Neuronal stem cell (in vitro differentiated cells): ENCODE data around the gene C4orf54.
A peak's percentile ranks its signal among the peaks of the same experiment; 100 is the strongest.

Experiments
- DNase-seq: peaks from one replicate; pipeline ENCODE4 v3.0.0-alpha.2; 2013; ENCODE audit warnings: low spot score
- H2AFZ ChIP-seq: one replicate; pipeline ENCODE4 v1.6.1; 2013; ENCODE audit warnings: mild to moderate bottlenecking, low read length, inconsistent platforms
- H2AK5ac ChIP-seq: 2 replicates; pipeline ENCODE4 v1.6.1; 2013; ENCODE audit warnings: low read depth, mild to moderate bottlenecking, inconsistent platforms, low read length, moderate library complexity, mixed read lengths
- H2BK120ac ChIP-seq: 2 replicates; pipeline ENCODE4 v1.6.1; 2013; ENCODE audit warnings: low read depth, mild to moderate bottlenecking, inconsistent platforms, low read length, moderate library complexity, mixed read lengths
- H2BK12ac ChIP-seq: one replicate; pipeline ENCODE4 v1.6.1; 2013; ENCODE audit warnings: low read length, inconsistent platforms
- H2BK15ac ChIP-seq: 2 replicates; pipeline ENCODE4 v1.6.1; 2013; ENCODE audit warnings: mild to moderate bottlenecking, low read length, inconsistent platforms, mixed read lengths
- H2BK5ac ChIP-seq: one replicate; pipeline ENCODE4 v1.6.1; 2013; ENCODE audit warnings: inconsistent platforms, mild to moderate bottlenecking, low read length, moderate library complexity
- H3K14ac ChIP-seq: one replicate; pipeline ENCODE4 v1.6.1; 2013; ENCODE audit warnings: low read length, inconsistent platforms
- H3K18ac ChIP-seq: 2 replicates; pipeline ENCODE4 v1.6.1; 2013; ENCODE audit warnings: low read length, inconsistent platforms
- H3K23ac ChIP-seq: 2 replicates; pipeline ENCODE4 v1.6.1; 2013; ENCODE audit warnings: low read depth, mild to moderate bottlenecking, mixed read lengths, low read length, inconsistent platforms; ENCODE audit not compliant: poor library complexity
- H3K27ac ChIP-seq: replicated peaks from 3 replicates; pipeline ENCODE4 v1.5.1; 2013; ENCODE audit warnings: low read length, inconsistent platforms
- H3K27me3 ChIP-seq, 3 experiments: 2 replicates each; pipeline ENCODE4 v1.6.1; 2013; ENCODE audit warnings: low read length in 3 of 3, mild to moderate bottlenecking in 2 of 3, inconsistent platforms in 1 of 3, low read depth in 1 of 3, mixed read lengths in 1 of 3, moderate library complexity in 1 of 3; ENCODE audit not compliant: control insufficient read depth in 3 of 3, insufficient read depth in 3 of 3
- H3K36me3 ChIP-seq, 2 donors: replicated peaks in 1 of 2; 2 replicates each; pipeline ENCODE4 v1.6.1; 2013; ENCODE audit warnings: low read length in 2 of 2; ENCODE audit not compliant: control insufficient read depth in 2 of 2, insufficient read depth in 2 of 2
- H3K4ac ChIP-seq: 2 replicates; pipeline ENCODE4 v1.6.1; 2013; ENCODE audit warnings: inconsistent platforms, mild to moderate bottlenecking, low read length, moderate library complexity
- H3K4me1 ChIP-seq, 2 donors: 1 replicate in 1 of 2; 2 replicates in 1 of 2; pipeline ENCODE4 v1.6.1; 2013; ENCODE audit warnings: low read length in 2 of 2, low read depth in 1 of 2; ENCODE audit not compliant: control insufficient read depth in 2 of 2, insufficient read depth in 1 of 2
- H3K4me2 ChIP-seq: one replicate; pipeline ENCODE4 v1.6.1; 2013; ENCODE audit warnings: mild to moderate bottlenecking, low read length, inconsistent platforms; ENCODE audit not compliant: insufficient read depth, poor library complexity, severe bottlenecking
- H3K4me3 ChIP-seq, 2 donors: 2 replicates each; pipeline ENCODE4 v1.5.1; 2013; ENCODE audit warnings: low read length in 2 of 2, mild to moderate bottlenecking in 2 of 2, inconsistent platforms in 1 of 2, moderate library complexity in 1 of 2
- H3K79me1 ChIP-seq: one replicate; pipeline ENCODE4 v1.6.1; 2013; ENCODE audit warnings: low read depth, mild to moderate bottlenecking, inconsistent platforms, low read length, moderate library complexity
- H3K9ac ChIP-seq: one replicate; pipeline ENCODE4 v1.6.1; 2013; ENCODE audit warnings: mild to moderate bottlenecking, low read depth, low read length, inconsistent platforms; ENCODE audit not compliant: poor library complexity
- H3K9me3 ChIP-seq, 2 donors: replicated peaks in 1 of 2; 2 replicates each; pipeline versions ENCODE3 to v1.6.1; 2013; ENCODE audit warnings: low read length in 2 of 2, mild to moderate bottlenecking in 2 of 2, inconsistent platforms in 1 of 2, low read depth in 1 of 2, mixed read lengths in 1 of 2, moderate library complexity in 1 of 2; ENCODE audit not compliant: control insufficient read depth in 2 of 2, insufficient read depth in 1 of 2
- H4K8ac ChIP-seq: one replicate; pipeline ENCODE4 v1.6.1; 2013; ENCODE audit warnings: low read depth, mild to moderate bottlenecking, inconsistent platforms, low read length, moderate library complexity
- H4K91ac ChIP-seq: one replicate; pipeline ENCODE4 v1.6.1; 2013; ENCODE audit warnings: low read length, low read depth, mild to moderate bottlenecking, inconsistent platforms; ENCODE audit not compliant: poor library complexity
- WGBS, 2 donors: extraction: QIAGEN DNeasy Blood & Tissue Kit; methylation state at CpG; one replicate each; pipeline ENCODE4 v1.1.7; 2013; ENCODE audit warnings: missing lambda C conversion rate in 2 of 2, mixed read lengths in 1 of 2; ENCODE audit not compliant: insufficient read length in 2 of 2, insufficient replicate concordance in 1 of 2; ENCODE audit errors: extremely low coverage in 2 of 2; 5-methylcytosine and 5-hydroxymethylcytosine counted together

The C4orf54 gene

GRCh38 chr4:99642725-99643489, 14.7 kb downstream of the C4orf54 start:
- Histone ChIP-seq H2AFZ (peak overlapping the region; percentile 36), H3K4me2 (no peak overlapping the region), H2BK12ac (no peak overlapping the region), H4K91ac (no peak overlapping the region), H4K8ac (no peak overlapping the region), H3K9ac (no peak overlapping the region), H3K79me1 (no peaks in the 10 kb centered on the region), H2AK5ac (no peak overlapping the region), H3K14ac (no peak overlapping the region), H3K23ac (no peak overlapping the region), H3K4me1 (peaks cover 4 to 24% of the 10 kb centered on the region in 2 donors), H3K36me3 (no peaks in the 10 kb centered on the region), H3K18ac (no peak overlapping the region), H3K27ac (no peak overlapping the region), H3K27me3 (no peaks in the 10 kb centered on the region), H2BK120ac (no peak overlapping the region), H2BK5ac (no peak overlapping the region), H2BK15ac (no peak overlapping the region), H3K4ac (no peak overlapping the region), H3K9me3 (no peaks in the 10 kb centered on the region), H3K4me3 (no peak overlapping the region)
- DNase-seq, result no peak
- no CpG with 5 or more reads among the region's 7 CpGs for whole genome bisulfite sequencing, 2 donors

- H3K79me1 ChIP-seq, result no peaks in the 10 kb centered on the region
- WGBS, 2 donors, result no CpG with 5 or more reads among the region's 2 CpGs
These were observed 17.0 kb downstream of the C4orf54 start for GRCh38 chr4:99640676-99641075.

GRCh38 chr4:99637174-99637573, 20.5 kb downstream of the C4orf54 start:
- no peak overlapping the region for H4K91ac ChIP-seq
- no peak overlapping the region for H2BK120ac ChIP-seq
- H3K27ac ChIP-seq, result no peak overlapping the region
- no peak overlapping the region for H3K4me2 ChIP-seq
- H3K4ac ChIP-seq, result no peak overlapping the region
- no peaks in the 10 kb centered on the region for H3K79me1 ChIP-seq
- no peak overlapping the region for H3K4me3 ChIP-seq
- H3K14ac ChIP-seq, result no peak overlapping the region
- no peak for DNase-seq
- H3K23ac ChIP-seq, result no peak overlapping the region
- no peaks in the 10 kb centered on the region for H3K27me3 ChIP-seq
- H3K18ac ChIP-seq, result no peak overlapping the region
- H4K8ac ChIP-seq, result no peak overlapping the region
- H2BK12ac ChIP-seq, result no peak overlapping the region
- WGBS, 2 donors, result no CpG with 5 or more reads among the region's 5 CpGs
- H2BK15ac ChIP-seq, result no peak overlapping the region
- peak overlapping the region; percentile 61 for H2AFZ ChIP-seq
- no peak overlapping the region for H2AK5ac ChIP-seq
- H3K9me3 ChIP-seq, result no peaks in the 10 kb centered on the region
- no peak overlapping the region for H2BK5ac ChIP-seq
- no peaks in the 10 kb centered on the region for H3K36me3 ChIP-seq
- H3K9ac ChIP-seq, result no peak overlapping the region
- H3K4me1 ChIP-seq, result no peaks in the 10 kb centered on the region

More at GRCh38 chr4:99640676-99641075, 17.0 kb downstream of the C4orf54 start:
- H2BK12ac ChIP-seq, result no peak overlapping the region
- H2AK5ac ChIP-seq, result no peak overlapping the region
- no peak overlapping the region for H2BK120ac ChIP-seq
- H4K91ac ChIP-seq, result no peak overlapping the region
- H3K27me3 ChIP-seq, result no peaks in the 10 kb centered on the region
- H3K4me2 ChIP-seq, result no peak overlapping the region
- H3K9me3 ChIP-seq, result no peaks in the 10 kb centered on the region
- H2BK5ac ChIP-seq, result no peak overlapping the region
- H3K4ac ChIP-seq, result no peak overlapping the region
- no peak overlapping the region for H4K8ac ChIP-seq
- no peak overlapping the region for H3K4me3 ChIP-seq
- no peaks in the 10 kb centered on the region for H3K36me3 ChIP-seq
- H3K9ac ChIP-seq, result no peak overlapping the region
- no peak overlapping the region for H3K27ac ChIP-seq
- H2AFZ ChIP-seq, result no peak overlapping the region
- H3K23ac ChIP-seq, result no peak overlapping the region
- no peak overlapping the region for H3K14ac ChIP-seq
- no peak for DNase-seq
- peaks cover 4 to 16% of the 10 kb centered on the region in 2 donors for H3K4me1 ChIP-seq
- no peak overlapping the region for H2BK15ac ChIP-seq
- H3K18ac ChIP-seq, result no peak overlapping the region

- no peaks in the 10 kb centered on the region for H3K36me3 ChIP-seq
- H2BK12ac ChIP-seq, result no peak overlapping the region
- no CpG with 5 or more reads among the region's 2 CpGs for WGBS, 2 donors
- H2AFZ ChIP-seq, result no peak overlapping the region
- no peak overlapping the region for H3K18ac ChIP-seq
- no peaks in the 10 kb centered on the region for H3K4me1 ChIP-seq
- H2AK5ac ChIP-seq, result no peak overlapping the region
- H2BK15ac ChIP-seq, result no peak overlapping the region
- no peak overlapping the region for H3K4me2 ChIP-seq
- no peak overlapping the region for H3K14ac ChIP-seq
- H3K4ac ChIP-seq, result no peak overlapping the region
- H4K91ac ChIP-seq, result no peak overlapping the region
- H3K23ac ChIP-seq, result no peak overlapping the region
- no peak overlapping the region for H4K8ac ChIP-seq
- no peak overlapping the region for H3K4me3 ChIP-seq
- H2BK5ac ChIP-seq, result no peak overlapping the region
- no peaks in the 10 kb centered on the region for H3K27me3 ChIP-seq
- no peaks in the 10 kb centered on the region for H3K79me1 ChIP-seq
- H3K9ac ChIP-seq, result no peak overlapping the region
- H2BK120ac ChIP-seq, result no peak overlapping the region
- no peaks in the 10 kb centered on the region for H3K9me3 ChIP-seq
- no peak for DNase-seq
- no peak overlapping the region for H3K27ac ChIP-seq
These were observed 21.2 kb downstream of the C4orf54 start for GRCh38 chr4:99636422-99636821.
